NCI-H146 treated with DMSO at 0.1 percent for 48 hours (cell line): ENCODE data around the gene ELAVL1.
A peak's percentile ranks its signal among the peaks of the same experiment; 100 is the strongest.

Source experiments
- DNase-seq: peaks from one replicate; lab custom pipeline; 2025; ENCODE audit not compliant: unreplicated experiment; lab: John Stamatoyannopoulos, UW

The ELAVL1 gene

GRCh38 chr19:8021374-8021773 is 15.9 kb upstream of the ELAVL1 start:
- DNase-seq: no peak

- DNase-seq: no peak
These were observed 15.2 kb upstream of the ELAVL1 start for GRCh38 chr19:8020681-8021080.

- no peak for DNase-seq
These were observed 12.4 kb upstream of the ELAVL1 start for GRCh38 chr19:8017808-8018207.

GRCh38 chr19:8004723-8005513 is 523 bp downstream of the ELAVL1 start:
- DNase-seq: no peak

- DNase-seq: no peak
These were observed 1.4 kb downstream of the ELAVL1 start for GRCh38 chr19:8004001-8004400.

GRCh38 chr19:8001995-8002849 is 3.2 kb downstream of the ELAVL1 start:
- DNase-seq: peak; percentile 1

- DNase-seq: no peak
These were observed 3.8 kb downstream of the ELAVL1 start for GRCh38 chr19:8001651-8001994.

GRCh38 chr19:8000298-8001038 is 5.0 kb downstream of the ELAVL1 start:
- no peak for DNase-seq

GRCh38 chr19:7999376-7999775 is 6.1 kb downstream of the ELAVL1 start:
- no peak for DNase-seq

- no peak for DNase-seq
These were observed 7.5 kb downstream of the ELAVL1 start for GRCh38 chr19:7997809-7998480.

GRCh38 chr19:7996883-7997282 is 8.6 kb downstream of the ELAVL1 start:
- DNase-seq: no peak

GRCh38 chr19:7995810-7996158 is 9.7 kb downstream of the ELAVL1 start:
- DNase-seq: no peak

- DNase-seq: no peak
These were observed 10.3 kb downstream of the ELAVL1 start for GRCh38 chr19:7994928-7995809.

GRCh38 chr19:7994114-7994513 is 11.3 kb downstream of the ELAVL1 start:
- DNase-seq: no peak

GRCh38 chr19:7993560-7993959 is 11.9 kb downstream of the ELAVL1 start:
- no peak for DNase-seq

- no peak for DNase-seq
These were observed 12.9 kb downstream of the ELAVL1 start for GRCh38 chr19:7992575-7992974.

- DNase-seq: no peak
These were observed 16.3 kb downstream of the ELAVL1 start for GRCh38 chr19:7989071-7989575.

GRCh38 chr19:7988307-7988706 is 17.1 kb downstream of the ELAVL1 start:
- no peak for DNase-seq

- DNase-seq: no peak
These were observed 18.2 kb downstream of the ELAVL1 start for GRCh38 chr19:7987114-7987768.
